GM20000 (cell line): ENCODE measurements around the gene HIVEP1.
A peak's percentile ranks its signal among the peaks of the same experiment; 100 is the strongest.

ENCODE experiments used
- DNase-seq: peaks from one replicate; pipeline ENCODE4 v3.0.0; 2012; ENCODE audit warnings: low spot score
- CTCF ChIP-seq: IDR thresholded peaks from 2 replicates; pipeline ENCODE4 v1.5.1; 2012; ENCODE audit warnings: mild to moderate bottlenecking, control low read depth; ENCODE audit errors: extremely low read depth, missing control alignments

Gene HIVEP1

GRCh38 chr6:12118607-12119006 lies 106.5 kb downstream of the HIVEP1 start:
- DNase-seq, result no peak
- no peak for TF ChIP-seq CTCF

GRCh38 chr6:12119085-12119588 lies 107.0 kb downstream of the HIVEP1 start:
- no peak for TF ChIP-seq CTCF
- DNase-seq, result peak; percentile 68

GRCh38 chr6:12125396-12125795 lies 113.3 kb downstream of the HIVEP1 start:
- TF ChIP-seq CTCF, result no peak
- no peak for DNase-seq

- DNase-seq, result no peak
- no peak for TF ChIP-seq CTCF
These were observed 113.9 kb downstream of the HIVEP1 start for GRCh38 chr6:12126051-12126450.

GRCh38 chr6:12129523-12129922 lies 117.4 kb downstream of the HIVEP1 start:
- TF ChIP-seq CTCF, result no peak
- no peak for DNase-seq

GRCh38 chr6:12132351-12133222 lies 120.5 kb downstream of the HIVEP1 start:
- no peak for DNase-seq
- TF ChIP-seq CTCF, result no peak

- TF ChIP-seq CTCF, result no peak
- no peak for DNase-seq
These were observed 122.5 kb downstream of the HIVEP1 start for GRCh38 chr6:12134581-12134980.
